Measurements from ENCODE around the gene STC2. TPM values are rescaled to one million over a fixed set of nuclear protein-coding genes. Genes with fewer than 3 reads are reported as not detected.
A peak's percentile ranks its signal among the peaks of the same experiment; 100 is the strongest.

STC2 gene
- total RNA-seq, 1 donor from 2014 or later, result 2.0 TPM

DNA sequence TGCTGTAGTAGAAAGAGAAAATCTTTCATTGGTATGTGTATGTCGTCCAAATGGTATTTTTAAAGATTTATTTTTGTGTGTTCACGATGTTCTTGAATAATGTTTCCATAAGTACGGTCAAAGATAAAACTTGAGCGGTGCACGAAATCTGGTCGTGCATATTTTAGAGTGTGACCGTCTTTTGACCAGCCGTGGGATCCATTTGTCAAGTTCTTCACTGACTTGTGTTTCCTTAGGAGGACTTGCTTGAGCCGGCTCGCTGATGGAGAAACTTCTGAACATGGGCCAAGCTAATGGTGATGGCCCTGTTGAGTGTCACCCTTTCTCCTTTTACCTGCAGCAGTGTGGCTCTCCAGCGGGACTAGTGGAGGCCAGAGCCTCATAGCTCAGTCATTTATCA is 11.1 kb upstream of the STC2 start:
- TF ChIP-seq, protein P1, sequence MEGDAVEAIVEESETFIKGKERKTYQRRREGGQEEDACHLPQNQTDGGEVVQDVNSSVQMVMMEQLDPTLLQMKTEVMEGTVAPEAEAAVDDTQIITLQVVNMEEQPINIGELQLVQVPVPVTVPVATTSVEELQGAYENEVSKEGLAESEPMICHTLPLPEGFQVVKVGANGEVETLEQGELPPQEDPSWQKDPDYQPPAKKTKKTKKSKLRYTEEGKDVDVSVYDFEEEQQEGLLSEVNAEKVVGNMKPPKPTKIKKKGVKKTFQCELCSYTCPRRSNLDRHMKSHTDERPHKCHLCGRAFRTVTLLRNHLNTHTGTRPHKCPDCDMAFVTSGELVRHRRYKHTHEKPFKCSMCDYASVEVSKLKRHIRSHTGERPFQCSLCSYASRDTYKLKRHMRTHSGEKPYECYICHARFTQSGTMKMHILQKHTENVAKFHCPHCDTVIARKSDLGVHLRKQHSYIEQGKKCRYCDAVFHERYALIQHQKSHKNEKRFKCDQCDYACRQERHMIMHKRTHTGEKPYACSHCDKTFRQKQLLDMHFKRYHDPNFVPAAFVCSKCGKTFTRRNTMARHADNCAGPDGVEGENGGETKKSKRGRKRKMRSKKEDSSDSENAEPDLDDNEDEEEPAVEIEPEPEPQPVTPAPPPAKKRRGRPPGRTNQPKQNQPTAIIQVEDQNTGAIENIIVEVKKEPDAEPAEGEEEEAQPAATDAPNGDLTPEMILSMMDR (IDR thresholded peaks at IDR 0.05), result no peak
- H3K4me1 ChIP-seq, result no peaks in the 10 kb centered on the region
- H3K27me3 ChIP-seq, result no peaks in the 10 kb centered on the region
- no peaks in the 10 kb centered on the region for H3K9me3 ChIP-seq
- DNase-seq (ENCODE audit: low spot score in 2 of 2), result no peak
- no peaks in the 10 kb centered on the region for H3K36me3 ChIP-seq
- no peak overlapping the region for H3K27ac ChIP-seq
- no peak overlapping the region for H3K4me3 ChIP-seq
- intact Hi-C loops (cut with DNase I), result no loop called here

DNA sequence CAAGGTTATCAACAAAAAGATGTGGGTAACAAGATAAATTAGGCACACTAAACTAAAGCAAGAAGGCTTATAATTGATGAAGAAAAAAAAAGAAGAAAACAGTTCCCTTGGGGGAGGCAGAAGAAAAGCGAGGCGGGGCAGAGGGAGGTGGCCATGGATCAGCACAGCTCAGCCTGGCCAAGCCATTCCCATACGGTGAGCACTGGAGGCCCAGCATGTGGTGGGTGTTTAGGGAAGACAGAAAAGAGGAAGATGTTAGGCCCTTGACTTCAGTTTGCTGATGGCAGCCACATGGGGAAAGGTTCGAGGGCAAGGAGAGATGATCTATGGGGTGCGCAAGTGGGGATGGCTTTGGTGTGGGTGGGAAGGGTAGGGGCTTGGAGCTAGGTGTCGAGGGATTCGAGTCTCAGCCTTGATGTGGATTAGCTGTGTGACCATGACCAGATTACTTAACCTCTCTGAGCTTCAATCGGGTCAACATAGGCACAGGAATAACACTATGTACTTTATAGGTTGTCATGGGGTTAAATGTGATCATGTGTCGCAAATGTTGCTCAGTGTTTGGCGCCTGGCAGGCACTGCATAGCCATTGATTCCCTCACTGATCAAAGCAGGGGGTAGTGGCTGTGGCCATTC is 10.3 kb upstream of the STC2 start:
- TF ChIP-seq, protein P1 (IDR thresholded peaks at IDR 0.05), result no peak
- Histone ChIP-seq H3K4me3 (no peak overlapping the region), H3K4me1 (no peaks in the 10 kb centered on the region), H3K36me3 (no peaks in the 10 kb centered on the region), H3K27me3 (no peaks in the 10 kb centered on the region), H3K27ac (no peak overlapping the region), H3K9me3 (no peaks in the 10 kb centered on the region)
- no peak for DNase-seq (ENCODE audit: low spot score in 2 of 2)
- intact Hi-C loops (cut with DNase I), result no loop called here

DNA sequence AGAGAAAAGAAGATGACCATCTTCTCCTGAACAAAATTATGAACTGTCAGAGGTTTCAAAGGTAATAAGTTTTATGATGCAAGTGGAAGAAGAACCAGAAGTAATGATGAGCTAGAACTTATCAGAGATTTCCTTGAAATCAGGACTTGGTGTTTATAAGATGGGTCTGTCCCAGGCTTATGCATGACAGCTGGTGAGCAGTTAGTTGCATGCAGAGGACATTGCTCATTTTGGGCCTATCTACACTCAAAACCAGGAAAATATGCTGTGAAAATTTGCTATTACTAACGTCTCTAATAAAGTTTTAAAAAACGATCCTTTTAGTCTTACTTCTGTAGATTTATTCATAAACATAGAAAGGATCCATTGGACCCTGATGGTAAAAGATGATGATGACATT is 6.6 kb upstream of the STC2 start:
- Histone ChIP-seq H3K4me1 (no peaks in the 10 kb centered on the region), H3K36me3 (no peaks in the 10 kb centered on the region), H3K27ac (no peak overlapping the region), H3K4me3 (no peak overlapping the region), H3K9me3 (no peaks in the 10 kb centered on the region), H3K27me3 (no peaks in the 10 kb centered on the region)
- TF ChIP-seq, protein P1 (IDR thresholded peaks at IDR 0.05), result no peak
- intact Hi-C loops (cut with DNase I), result no loop called here
- DNase-seq (ENCODE audit: low spot score in 2 of 2), result no peak

DNA sequence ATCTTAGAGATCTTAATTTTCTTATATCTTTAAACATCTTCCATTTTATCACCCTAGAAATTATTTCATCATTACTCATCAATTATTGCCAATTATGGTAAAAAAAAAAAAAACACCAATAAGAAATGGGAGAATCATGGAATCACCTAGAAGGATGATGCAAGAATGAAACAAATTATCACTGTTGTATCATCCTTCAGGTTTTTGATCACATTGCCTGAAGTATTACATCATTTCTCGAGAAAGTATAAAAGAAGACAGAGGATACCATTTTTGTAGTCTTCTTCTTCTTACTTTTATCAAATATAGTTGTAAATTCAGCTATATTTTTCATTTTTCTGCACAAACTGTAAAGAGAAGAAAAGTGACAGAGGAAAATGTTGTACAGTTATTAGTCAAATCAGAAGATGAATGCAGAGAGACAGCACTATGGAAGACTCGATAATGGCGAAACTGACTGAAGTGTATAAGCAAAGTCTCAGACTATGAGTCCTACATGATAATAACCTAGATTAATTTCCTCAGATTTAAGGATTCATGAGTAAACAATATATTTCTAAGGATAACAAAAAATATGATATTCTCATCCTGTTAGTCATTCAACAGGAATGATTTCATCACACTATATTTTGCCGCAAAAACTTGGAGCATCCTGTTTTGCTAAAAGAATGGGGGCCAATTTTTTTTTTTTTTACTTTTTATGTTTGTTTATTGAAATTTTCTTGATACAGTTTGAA is 5.9 kb upstream of the STC2 start:
- Histone ChIP-seq H3K9me3 (no peaks in the 10 kb centered on the region), H3K4me1 (peaks cover 0 to 6% of the 10 kb centered on the region in 2 donors), H3K36me3 (no peaks in the 10 kb centered on the region), H3K27ac (no peak overlapping the region), H3K27me3 (no peaks in the 10 kb centered on the region), H3K4me3 (no peak overlapping the region)
- TF ChIP-seq, protein P1 (IDR thresholded peaks at IDR 0.05), result no peak
- no peak for DNase-seq (ENCODE audit: low spot score in 2 of 2)
- intact Hi-C loops (cut with DNase I), result no loop called here

DNA sequence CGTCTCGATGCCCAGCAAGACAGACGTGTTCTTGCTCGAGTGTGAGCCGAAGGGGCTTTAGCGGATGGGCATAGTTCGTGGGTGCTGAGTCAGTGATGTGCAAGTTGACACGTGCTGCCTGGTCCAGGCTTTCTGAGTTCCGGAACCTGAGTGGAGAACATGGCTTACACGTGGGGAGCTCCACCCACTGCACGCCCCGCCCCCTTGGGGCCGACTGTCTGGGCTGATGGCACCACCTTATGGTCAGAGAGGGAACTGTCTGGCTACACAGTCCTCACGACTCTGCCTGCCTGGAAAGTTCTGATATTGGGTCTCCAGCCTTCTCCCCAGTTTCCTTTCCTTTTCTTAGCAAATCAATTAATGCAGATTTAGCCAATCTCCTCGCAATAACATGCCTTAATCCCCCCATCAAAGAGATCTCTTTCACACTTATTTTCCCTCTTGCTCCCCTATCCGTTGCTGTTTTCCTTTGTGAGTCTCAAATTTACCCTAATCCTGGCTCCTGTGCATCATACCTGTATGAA is 3.8 kb upstream of the STC2 start:
- peak; percentile 43 to 87 for DNase-seq (ENCODE audit: low spot score in 2 of 2)
- TF ChIP-seq, protein P1 (IDR thresholded peaks at IDR 0.05), result peak; percentile 61 to 79 (median 75)
- intact Hi-C loops (cut with DNase I), result loop anchor here (1.0 kb wide), 1 partner anchor 38 kb away; no protein-coding TSS in a partner anchor
- no peak overlapping the region for H3K4me3 ChIP-seq
- H3K27me3 ChIP-seq, result peaks cover 2% of the 10 kb centered on the region
- H3K27ac ChIP-seq, result no peak overlapping the region
- H3K4me1 ChIP-seq, result peaks cover 6 to 24% of the 10 kb centered on the region in 2 donors
- no peaks in the 10 kb centered on the region for H3K36me3 ChIP-seq
- H3K9me3 ChIP-seq, result no peaks in the 10 kb centered on the region
